CD14-positive monocyte (primary cell): Measurements from ENCODE around the gene TPPP2. TPM values are rescaled to one million over a fixed set of nuclear protein-coding genes. Genes with fewer than 3 reads are reported as not detected.
A peak's percentile ranks its signal among the peaks of the same experiment; 100 is the strongest.

Experiments used
- DNase-seq, 3 donors: peaks; one replicate each; pipeline ENCODE4 v3.0.0-alpha.2; 2011 to 2022
- H2AFZ ChIP-seq: 2 replicates; pipeline ENCODE4 v1.6.0; 2012; ENCODE audit warnings: mild to moderate bottlenecking, low read depth, low read length, inconsistent platforms; ENCODE audit not compliant: insufficient read depth, poor library complexity, severe bottlenecking
- H3K27ac ChIP-seq, 2 donors: 1 replicate in 1 of 2; 2 replicates in 1 of 2; pipeline ENCODE4 v1.5.1; 2012 to 2013; ENCODE audit warnings: low read length in 2 of 2, control low read depth in 1 of 2, inconsistent platforms in 1 of 2, low read depth in 1 of 2, mild to moderate bottlenecking in 1 of 2
- H3K27me3 ChIP-seq, 2 donors: one replicate each; pipeline versions ENCODE4 v1.6.0 to v1.6.1; 2011 to 2013; ENCODE audit warnings: low read length in 2 of 2; ENCODE audit not compliant: control insufficient read depth in 2 of 2, insufficient read depth in 2 of 2
- H3K36me3 ChIP-seq, 2 donors: replicated peaks in 1 of 2; 1 replicate in 1 of 2; 2 replicates in 1 of 2; pipeline versions ENCODE4 v1.5.1 to v1.6.1; 2012 to 2013; ENCODE audit warnings: low read length in 2 of 2, control low read depth in 1 of 2, inconsistent platforms in 1 of 2, mild to moderate bottlenecking in 1 of 2; ENCODE audit not compliant: insufficient read depth in 2 of 2, control insufficient read depth in 1 of 2
- H3K4me1 ChIP-seq, 2 donors: 1 replicate in 1 of 2; 2 replicates in 1 of 2; pipeline versions ENCODE4 v1.5.1 to v1.6.1; 2012 to 2013; ENCODE audit warnings: low read length in 2 of 2, control low read depth in 1 of 2, inconsistent platforms in 1 of 2, mild to moderate bottlenecking in 1 of 2, moderate library complexity in 1 of 2; ENCODE audit not compliant: insufficient read depth in 2 of 2, control insufficient read depth in 1 of 2
- H3K4me2 ChIP-seq: replicated peaks from 2 replicates; pipeline ENCODE3; 2012; ENCODE audit warnings: low read length, moderate library complexity, mild to moderate bottlenecking; ENCODE audit not compliant: poor library complexity, severe bottlenecking; ENCODE audit errors: extremely low read depth
- H3K4me3 ChIP-seq, 3 experiments: fragments of 200-600 bp in 1 of 3; sonication (generic) in 1 of 3; replicated peaks in 1 of 3; 1 replicate in 2 of 3; 2 replicates in 1 of 3; pipeline ENCODE4 v1.5.1; 2011 to 2013; ENCODE audit warnings: low read length in 3 of 3, mild to moderate bottlenecking in 3 of 3, control low read depth in 2 of 3, low read depth in 2 of 3, inconsistent platforms in 1 of 3, moderate library complexity in 1 of 3
- H3K79me2 ChIP-seq: 2 replicates; pipeline ENCODE4 v1.6.0; 2012; ENCODE audit warnings: mild to moderate bottlenecking, control low read depth, inconsistent platforms, low read length, moderate library complexity; ENCODE audit not compliant: insufficient read depth
- H3K9ac ChIP-seq: 2 replicates; pipeline ENCODE4 v1.6.0; 2017; ENCODE audit warnings: low read length, mild to moderate bottlenecking; ENCODE audit not compliant: insufficient read depth, poor library complexity, severe bottlenecking
- H3K9me3 ChIP-seq, 2 donors: replicated peaks in 1 of 2; 1 replicate in 1 of 2; 2 replicates in 1 of 2; pipeline versions ENCODE4 v1.5.1 to v1.6.1; 2012 to 2013; ENCODE audit warnings: low read length in 2 of 2, control low read depth in 1 of 2; ENCODE audit not compliant: control insufficient read depth in 1 of 2, insufficient read depth in 1 of 2
- H4K20me1 ChIP-seq: 2 replicates; pipeline ENCODE4 v1.6.0; 2012; ENCODE audit warnings: mild to moderate bottlenecking, low read length, control low read depth, moderate library complexity; ENCODE audit not compliant: insufficient read depth
- H3K27ac Mint-ChIP-seq, 7 donors: one replicate each; pipeline ENCODE4 v1.8.0; 2020; ENCODE audit warnings: mild to moderate bottlenecking in 7 of 7, mixed read lengths in 7 of 7, moderate library complexity in 6 of 7, inconsistent platforms in 2 of 7
- H3K27me3 Mint-ChIP-seq, 3 donors: one replicate each; pipeline ENCODE4 v1.8.0; 2021 to 2022; ENCODE audit warnings: low read depth in 3 of 3, mild to moderate bottlenecking in 3 of 3, mixed read lengths in 3 of 3, moderate library complexity in 3 of 3, inconsistent platforms in 1 of 3
- H3K36me3 Mint-ChIP-seq, 2 donors: one replicate each; pipeline ENCODE4 v1.8.0; 2020; ENCODE audit warnings: mixed read lengths in 2 of 2, inconsistent platforms in 1 of 2, mild to moderate bottlenecking in 1 of 2
- H3K4me1 Mint-ChIP-seq: one replicate; pipeline ENCODE4 v1.8.0; 2020; ENCODE audit warnings: mild to moderate bottlenecking, mixed read lengths
- H3K4me3 Mint-ChIP-seq, 2 donors: one replicate each; pipeline ENCODE4 v1.8.0; 2020; ENCODE audit warnings: mild to moderate bottlenecking in 2 of 2, mixed read lengths in 2 of 2, moderate library complexity in 1 of 2
- H3K9me3 Mint-ChIP-seq, 7 donors: one replicate each; pipeline ENCODE4 v1.8.0; 2020 to 2022; ENCODE audit warnings: mixed read lengths in 7 of 7, mild to moderate bottlenecking in 6 of 7, moderate library complexity in 6 of 7, inconsistent platforms in 2 of 7
- WGBS: methylation state at CpG from one replicate; pipeline ENCODE4 v1.1.5; 2013; ENCODE audit warnings: missing lambda C conversion rate; ENCODE audit not compliant: insufficient coverage; 5-methylcytosine and 5-hydroxymethylcytosine counted together
- intact Hi-C, 2 donors: fragments of 100-400 bp; cut with micrococcal nuclease; formaldehyde crosslinking; loops; one replicate each; pipeline versions ENCODE4 v1.15.0 to v1.15.1; 2023
- polyA plus RNA-seq, 3 donors: library from polyadenylated mRNA; depleted of rRNA in 1 of 3; unstranded in 2 of 3; stranded (reverse) in 1 of 3; fragments of 300-500 nt in 2 of 3; fragments of >200 nt in 1 of 3; fragmentation: Illumina TruSeq in 2 of 3; gene quantifications; 1 replicate in 2 of 3; 2 replicates in 1 of 3; pipeline ENCODE4 v1.2.3, GENCODE V29; 2012 to 2021
- TF ChIP-seq, protein P1 (sequence below): fragments of 200-600 bp; IDR thresholded peaks from one replicate; pipeline ENCODE4 v1.8.0; 2022; ENCODE audit warnings: antibody characterized with exemption, mild to moderate bottlenecking

Gene TPPP2
- polyA plus RNA-seq, 3 donors, result not detected

DNA sequence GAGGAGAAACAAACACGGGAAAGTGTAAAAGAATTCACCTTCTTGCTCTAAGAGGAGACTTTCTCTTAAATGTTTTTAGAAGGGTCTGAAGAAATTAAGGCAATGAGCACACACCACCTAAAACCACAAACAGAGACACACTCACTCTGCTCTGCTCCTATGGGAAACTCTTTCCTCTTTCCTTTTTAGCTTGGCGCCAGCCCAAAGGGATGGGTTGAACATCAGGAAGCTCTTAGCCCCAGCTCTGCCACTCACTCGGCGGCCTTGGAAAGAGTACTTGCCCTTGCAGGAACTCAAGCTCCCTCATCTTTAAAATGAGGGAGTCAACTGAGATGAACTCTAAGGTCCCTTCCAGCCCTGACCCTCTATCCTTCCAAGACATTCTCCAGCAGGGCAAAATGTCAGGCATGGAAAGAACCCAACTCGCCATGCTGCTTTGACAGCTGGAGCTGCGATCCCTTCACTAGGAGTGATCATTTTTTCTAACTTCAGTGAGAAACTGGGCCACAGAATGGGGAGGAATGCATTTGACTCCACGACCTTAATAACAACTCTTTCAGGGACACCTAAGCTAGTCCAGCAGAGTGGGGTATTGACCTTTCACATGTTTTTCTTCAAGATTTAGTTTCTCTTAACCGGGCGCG, 26.6 kb downstream of the TPPP2 start:
- 71% methylated on average over 4 of the region's 10 CpGs for WGBS
- H3K9me3 ChIP-seq, result no peaks in the 10 kb centered on the region
- Mint-ChIP-seq H3K4me3 (no peak overlapping the region), H3K27me3 (peaks cover 2 to 9% (median 5%) of the 10 kb centered on the region in 3 donors), H3K36me3 (no peaks in the 10 kb centered on the region), H3K4me1 (no peaks in the 10 kb centered on the region), H3K27ac (no peak overlapping the region), H3K9me3 (no peaks in the 10 kb centered on the region)
- H3K4me2 ChIP-seq, result no peak overlapping the region
- H3K79me2 ChIP-seq, result no peaks in the 10 kb centered on the region
- TF ChIP-seq, protein P1, sequence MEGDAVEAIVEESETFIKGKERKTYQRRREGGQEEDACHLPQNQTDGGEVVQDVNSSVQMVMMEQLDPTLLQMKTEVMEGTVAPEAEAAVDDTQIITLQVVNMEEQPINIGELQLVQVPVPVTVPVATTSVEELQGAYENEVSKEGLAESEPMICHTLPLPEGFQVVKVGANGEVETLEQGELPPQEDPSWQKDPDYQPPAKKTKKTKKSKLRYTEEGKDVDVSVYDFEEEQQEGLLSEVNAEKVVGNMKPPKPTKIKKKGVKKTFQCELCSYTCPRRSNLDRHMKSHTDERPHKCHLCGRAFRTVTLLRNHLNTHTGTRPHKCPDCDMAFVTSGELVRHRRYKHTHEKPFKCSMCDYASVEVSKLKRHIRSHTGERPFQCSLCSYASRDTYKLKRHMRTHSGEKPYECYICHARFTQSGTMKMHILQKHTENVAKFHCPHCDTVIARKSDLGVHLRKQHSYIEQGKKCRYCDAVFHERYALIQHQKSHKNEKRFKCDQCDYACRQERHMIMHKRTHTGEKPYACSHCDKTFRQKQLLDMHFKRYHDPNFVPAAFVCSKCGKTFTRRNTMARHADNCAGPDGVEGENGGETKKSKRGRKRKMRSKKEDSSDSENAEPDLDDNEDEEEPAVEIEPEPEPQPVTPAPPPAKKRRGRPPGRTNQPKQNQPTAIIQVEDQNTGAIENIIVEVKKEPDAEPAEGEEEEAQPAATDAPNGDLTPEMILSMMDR, result no peak
- no peak overlapping the region for H3K27ac ChIP-seq
- H3K4me3 ChIP-seq, result no peak overlapping the region
- no peak overlapping the region for H2AFZ ChIP-seq
- H3K36me3 ChIP-seq, result no peaks in the 10 kb centered on the region
- no peaks in the 10 kb centered on the region for H3K4me1 ChIP-seq
- no peaks in the 10 kb centered on the region for H4K20me1 ChIP-seq
- H3K9ac ChIP-seq, result no peak overlapping the region
- no peak for DNase-seq
- intact Hi-C loops, result loop anchor here in 1 of 2 donors (5.0 kb wide), 1 partner anchor 39 kb away; no protein-coding TSS in a partner anchor
- peaks cover 0 to 9% of the 10 kb centered on the region in 2 donors for H3K27me3 ChIP-seq

DNA sequence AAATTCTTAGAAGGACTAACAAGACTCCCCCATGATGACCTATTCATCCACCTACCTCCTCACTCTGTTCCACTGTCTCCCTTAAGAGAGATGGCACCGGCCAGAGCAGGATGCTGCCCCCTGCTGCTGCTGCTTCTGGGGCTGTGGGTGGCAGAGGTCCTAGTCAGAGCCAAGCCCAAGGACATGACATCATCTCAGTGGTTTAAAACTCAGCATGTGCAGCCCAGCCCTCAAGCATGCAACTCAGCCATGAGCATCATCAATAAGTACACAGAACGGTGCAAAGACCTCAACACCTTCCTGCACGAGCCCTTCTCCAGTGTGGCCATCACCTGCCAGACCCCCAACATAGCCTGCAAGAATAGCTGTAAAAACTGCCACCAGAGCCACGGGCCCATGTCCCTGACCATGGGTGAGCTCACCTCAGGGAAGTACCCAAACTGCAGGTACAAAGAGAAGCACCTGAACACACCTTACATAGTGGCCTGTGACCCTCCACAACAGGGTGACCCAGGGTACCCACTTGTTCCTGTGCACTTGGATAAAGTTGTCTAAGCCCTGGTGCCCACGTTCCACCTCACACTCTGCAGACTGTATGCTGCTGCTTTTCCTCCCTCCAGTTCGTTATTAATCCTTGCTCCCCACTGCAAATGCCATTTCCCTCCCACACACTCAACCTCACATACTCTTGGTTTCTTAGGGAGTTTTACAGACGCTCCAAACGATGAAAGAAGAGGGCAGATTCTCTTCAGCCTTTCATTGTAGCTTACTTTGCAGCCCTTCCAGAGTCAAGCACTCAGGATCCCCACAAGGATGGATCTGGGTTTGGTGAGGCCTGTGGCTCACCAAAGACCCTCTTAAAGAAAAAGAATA, 28.0 kb downstream of the TPPP2 start, which contains the start of gene RNASE8:
RNASE8 (plus strand) TSS at position 20 of the 873 bp plus-strand sequence; CDS start at position 91, 71 bp downstream.
- Mint-ChIP-seq H3K4me1 (no peaks in the 10 kb centered on the region), H3K36me3 (no peaks in the 10 kb centered on the region), H3K27ac (peak within 1 kb of the TSS in 1 of 7 donors; percentile 13), H3K4me3 (no peak within 1 kb of the TSS), H3K9me3 (no peaks in the 10 kb centered on the region), H3K27me3 (peaks cover 5 to 10% (median 10%) of the 10 kb centered on the region in 3 donors)
- no peaks in the 10 kb centered on the region for H4K20me1 ChIP-seq
- no peak within 1 kb of the TSS for H3K27ac ChIP-seq
- no peaks in the 10 kb centered on the region for H3K9me3 ChIP-seq
- H3K4me1 ChIP-seq, result no peaks in the 10 kb centered on the region
- intact Hi-C loops, result loop anchor here in 1 of 2 donors (5.0 kb wide), 1 partner anchor 41 kb away; no protein-coding TSS in a partner anchor
- no peak within 1 kb of the TSS for H3K9ac ChIP-seq
- 86% methylated on average over 6 of the region's 8 CpGs for WGBS
- TF ChIP-seq, protein P1, result no peak
- peaks cover 0 to 6% of the 10 kb centered on the region in 2 donors for H3K27me3 ChIP-seq
- H3K36me3 ChIP-seq, result no peaks in the 10 kb centered on the region
- DNase-seq, result no peak
- no peak within 1 kb of the TSS for H3K4me3 ChIP-seq
- H3K79me2 ChIP-seq, result no peaks in the 10 kb centered on the region
- H2AFZ ChIP-seq, result no peak within 1 kb of the TSS
- no peak within 1 kb of the TSS for H3K4me2 ChIP-seq
